DND-41 (cell line): ENCODE measurements around the gene CIRBP.

Experiments
- EZH2 ChIP-seq: IDR thresholded peaks from 3 replicates; pipeline ENCODE4 v1.6.1; 2012; ENCODE audit warnings: borderline replicate concordance, low read depth, mild to moderate bottlenecking, moderate library complexity, low read length, inconsistent platforms; ENCODE audit not compliant: severe bottlenecking
- TF ChIP-seq, protein P1 (sequence below): IDR thresholded peaks from 2 replicates; pipeline ENCODE4 v1.5.1; 2012; ENCODE audit warnings: borderline replicate concordance, low read length, moderate library complexity, mild to moderate bottlenecking; ENCODE audit not compliant: poor library complexity, severe bottlenecking; ENCODE audit errors: extremely low read depth

- TF ChIP-seq, protein P1, sequence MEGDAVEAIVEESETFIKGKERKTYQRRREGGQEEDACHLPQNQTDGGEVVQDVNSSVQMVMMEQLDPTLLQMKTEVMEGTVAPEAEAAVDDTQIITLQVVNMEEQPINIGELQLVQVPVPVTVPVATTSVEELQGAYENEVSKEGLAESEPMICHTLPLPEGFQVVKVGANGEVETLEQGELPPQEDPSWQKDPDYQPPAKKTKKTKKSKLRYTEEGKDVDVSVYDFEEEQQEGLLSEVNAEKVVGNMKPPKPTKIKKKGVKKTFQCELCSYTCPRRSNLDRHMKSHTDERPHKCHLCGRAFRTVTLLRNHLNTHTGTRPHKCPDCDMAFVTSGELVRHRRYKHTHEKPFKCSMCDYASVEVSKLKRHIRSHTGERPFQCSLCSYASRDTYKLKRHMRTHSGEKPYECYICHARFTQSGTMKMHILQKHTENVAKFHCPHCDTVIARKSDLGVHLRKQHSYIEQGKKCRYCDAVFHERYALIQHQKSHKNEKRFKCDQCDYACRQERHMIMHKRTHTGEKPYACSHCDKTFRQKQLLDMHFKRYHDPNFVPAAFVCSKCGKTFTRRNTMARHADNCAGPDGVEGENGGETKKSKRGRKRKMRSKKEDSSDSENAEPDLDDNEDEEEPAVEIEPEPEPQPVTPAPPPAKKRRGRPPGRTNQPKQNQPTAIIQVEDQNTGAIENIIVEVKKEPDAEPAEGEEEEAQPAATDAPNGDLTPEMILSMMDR, result no peak
- no peak for TF ChIP-seq EZH2
Observed at GRCh38 chr19:1231729-1232637, 37.1 kb upstream of the CIRBP start.
